Subcutaneous abdominal adipose tissue (tissue), 5 donors: ENCODE measurements around the gene HMCN1.

Experiments
- H3K27ac ChIP-seq: one replicate; pipeline ENCODE4 v1.7.0; 2013; ENCODE audit warnings: low read depth, mild to moderate bottlenecking, inconsistent platforms, low read length, moderate library complexity
- H3K27me3 ChIP-seq, 5 donors: one replicate each; pipeline ENCODE4 v1.7.0; 2013; ENCODE audit warnings: low read length in 5 of 5, inconsistent platforms in 1 of 5; ENCODE audit not compliant: control insufficient read depth in 5 of 5, insufficient read depth in 4 of 5
- H3K36me3 ChIP-seq, 5 donors: one replicate each; pipeline ENCODE4 v1.7.0; 2013; ENCODE audit warnings: low read length in 5 of 5; ENCODE audit not compliant: control insufficient read depth in 5 of 5, insufficient read depth in 5 of 5
- H3K4me1 ChIP-seq, 5 donors: one replicate each; pipeline ENCODE4 v1.7.0; 2013; ENCODE audit warnings: low read length in 5 of 5, mild to moderate bottlenecking in 3 of 5, moderate library complexity in 1 of 5; ENCODE audit not compliant: control insufficient read depth in 5 of 5, insufficient read depth in 5 of 5
- H3K4me3 ChIP-seq, 5 donors: one replicate each; pipeline ENCODE4 v1.7.0; 2013; ENCODE audit warnings: low read length in 5 of 5, low read depth in 1 of 5
- H3K9ac ChIP-seq, 5 donors: one replicate each; pipeline ENCODE4 v1.7.0; 2013; ENCODE audit warnings: low read length in 5 of 5, mild to moderate bottlenecking in 4 of 5, moderate library complexity in 3 of 5
- H3K9me3 ChIP-seq, 5 donors: one replicate each; pipeline ENCODE4 v1.7.0; 2013; ENCODE audit warnings: low read length in 5 of 5; ENCODE audit not compliant: control insufficient read depth in 5 of 5
- donor health status: healthy.
- donor health status: healthy.
- donor health status: healthy.
- donor health status: healthy.
- donor health status: healthy.

Gene HMCN1

DNA sequence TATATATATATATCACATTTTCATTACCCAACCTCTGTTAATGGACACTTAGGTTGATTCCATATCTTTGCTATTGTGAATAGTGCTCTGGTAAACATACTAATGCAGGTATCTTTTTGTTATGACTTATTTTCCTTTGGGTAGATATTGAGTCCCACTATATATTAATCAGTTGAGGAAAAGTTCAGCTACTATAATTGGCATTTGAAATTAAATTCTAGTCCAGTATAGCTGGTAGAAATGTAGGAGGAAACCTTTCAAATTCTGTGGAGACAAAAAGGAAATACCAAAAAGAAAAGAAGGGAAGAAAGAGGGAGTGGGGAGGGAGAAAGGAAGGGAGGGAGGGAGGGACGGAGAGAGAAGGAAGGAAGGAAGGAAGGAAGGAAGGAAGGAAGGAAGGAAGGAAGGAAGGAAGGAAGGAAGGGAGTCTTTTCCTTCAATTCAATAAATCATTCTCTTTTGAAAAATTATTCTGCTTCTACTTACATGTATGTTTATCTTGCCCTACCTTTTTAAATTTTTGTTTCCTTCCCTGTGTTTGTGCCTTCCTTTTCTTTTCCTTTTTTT lies 329.0 kb downstream of the HMCN1 start:
- Histone ChIP-seq H3K27ac (no peak overlapping the region), H3K36me3 (peaks cover 0 to 4% (median 0%) of the 10 kb centered on the region in 5 donors), H3K9me3 (no peaks in the 10 kb centered on the region), H3K4me1 (peaks cover 0 to 5% (median 0%) of the 10 kb centered on the region in 5 donors), H3K9ac (no peak overlapping the region), H3K4me3 (no peak overlapping the region), H3K27me3 (no peaks in the 10 kb centered on the region)

DNA sequence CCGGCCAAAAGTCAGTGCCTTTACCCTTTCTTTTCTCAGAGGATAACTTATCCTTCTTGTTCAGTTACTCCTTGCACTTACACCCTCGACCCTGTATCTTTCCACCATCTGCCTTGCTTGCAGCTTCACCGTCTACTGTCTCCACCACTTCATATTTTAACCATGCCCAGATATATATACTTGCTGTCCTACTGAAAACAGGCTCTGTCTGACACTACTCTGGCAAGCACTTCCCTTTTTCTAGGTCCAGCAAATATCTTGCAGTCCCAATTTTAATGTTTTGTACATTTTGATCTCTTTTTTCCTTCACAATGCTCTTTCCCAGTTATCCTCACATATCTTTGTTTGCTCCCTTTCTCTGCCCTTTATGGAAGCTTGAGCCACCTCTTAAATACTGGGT lies 332.2 kb downstream of the HMCN1 start:
- H3K27me3 ChIP-seq, result no peaks in the 10 kb centered on the region
- H3K9ac ChIP-seq, result no peak overlapping the region
- no peak overlapping the region for H3K4me3 ChIP-seq
- no peaks in the 10 kb centered on the region for H3K9me3 ChIP-seq
- peaks cover 0 to 4% (median 0%) of the 10 kb centered on the region in 5 donors for H3K36me3 ChIP-seq
- H3K4me1 ChIP-seq, result no peaks in the 10 kb centered on the region
- H3K27ac ChIP-seq, result no peak overlapping the region

DNA sequence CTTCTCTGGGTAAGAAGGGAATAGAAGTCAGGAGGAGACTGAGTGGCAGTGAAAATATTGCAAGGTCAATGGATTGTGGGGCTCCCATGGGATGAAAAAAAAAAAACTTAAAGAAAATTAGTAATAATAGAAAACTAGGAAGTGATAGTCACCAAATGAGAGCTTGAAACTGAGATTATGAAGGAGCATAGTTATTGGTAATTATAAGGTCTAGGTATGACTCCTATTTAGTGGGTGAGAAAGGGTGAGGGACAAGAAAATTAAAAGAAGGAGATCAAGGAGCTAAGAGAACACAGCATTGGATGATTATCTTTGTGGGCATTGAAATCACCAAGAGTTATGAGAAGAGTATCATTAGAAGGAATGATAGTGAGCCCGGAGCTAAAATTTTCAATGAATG lies 339.5 kb downstream of the HMCN1 start:
- H3K36me3 ChIP-seq, result peaks cover 0 to 3% (median 0%) of the 10 kb centered on the region in 5 donors
- no peaks in the 10 kb centered on the region for H3K27me3 ChIP-seq
- no peak overlapping the region for H3K27ac ChIP-seq
- no peak overlapping the region for H3K9ac ChIP-seq
- H3K9me3 ChIP-seq, result no peaks in the 10 kb centered on the region
- no peak overlapping the region for H3K4me3 ChIP-seq
- peaks cover 0 to 4% (median 0%) of the 10 kb centered on the region in 5 donors for H3K4me1 ChIP-seq

DNA sequence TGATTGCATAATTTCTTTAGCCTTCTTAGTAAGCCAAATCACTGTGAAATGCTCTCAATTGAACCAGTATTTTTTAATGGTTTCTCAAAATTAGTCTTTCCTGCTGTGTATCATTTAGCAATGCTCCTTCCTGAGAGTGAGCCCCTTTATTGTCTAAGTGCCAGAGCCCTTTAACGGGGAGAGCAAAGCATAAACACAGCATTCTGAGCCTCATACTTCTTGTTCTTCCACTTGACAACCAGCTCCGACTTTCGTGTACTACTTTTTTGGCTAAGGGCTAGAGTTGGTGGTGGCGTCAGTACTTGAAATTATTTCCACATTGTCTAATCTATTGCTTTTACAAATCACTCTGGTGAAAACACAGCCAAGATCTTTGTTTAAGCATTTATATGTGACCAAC lies 341.8 kb downstream of the HMCN1 start:
- Histone ChIP-seq H3K9me3 (no peaks in the 10 kb centered on the region), H3K9ac (no peak overlapping the region), H3K27me3 (no peaks in the 10 kb centered on the region), H3K36me3 (peaks cover 0 to 7% (median 0%) of the 10 kb centered on the region in 5 donors), H3K4me3 (no peak overlapping the region), H3K27ac (no peak overlapping the region), H3K4me1 (peaks cover 0 to 4% (median 0%) of the 10 kb centered on the region in 5 donors)

DNA sequence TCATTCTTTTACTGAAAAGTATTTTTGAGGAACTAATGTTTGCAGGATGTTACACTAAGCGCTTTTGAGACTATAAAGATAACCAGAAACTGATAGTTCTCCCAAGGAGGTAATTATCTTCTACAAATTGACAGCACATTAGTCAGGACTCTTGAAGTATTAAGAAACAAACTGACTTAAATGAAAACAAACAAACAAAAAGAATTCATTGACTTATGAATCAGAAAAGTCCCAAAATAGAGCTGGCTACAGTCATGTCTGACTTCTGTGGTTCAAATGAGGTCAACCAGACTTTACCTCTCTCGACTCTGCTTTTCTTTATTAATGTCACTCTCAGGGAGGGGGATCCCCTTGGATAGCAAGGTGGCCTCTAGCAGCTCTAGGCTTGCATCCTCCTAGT lies 344.1 kb downstream of the HMCN1 start:
- no peak overlapping the region for H3K4me3 ChIP-seq
- H3K27me3 ChIP-seq, result no peaks in the 10 kb centered on the region
- no peaks in the 10 kb centered on the region for H3K9me3 ChIP-seq
- H3K36me3 ChIP-seq, result peaks cover 0 to 4% (median 0%) of the 10 kb centered on the region in 5 donors
- no peak overlapping the region for H3K9ac ChIP-seq
- H3K4me1 ChIP-seq, result peaks cover 0 to 4% (median 0%) of the 10 kb centered on the region in 5 donors
- no peak overlapping the region for H3K27ac ChIP-seq

DNA sequence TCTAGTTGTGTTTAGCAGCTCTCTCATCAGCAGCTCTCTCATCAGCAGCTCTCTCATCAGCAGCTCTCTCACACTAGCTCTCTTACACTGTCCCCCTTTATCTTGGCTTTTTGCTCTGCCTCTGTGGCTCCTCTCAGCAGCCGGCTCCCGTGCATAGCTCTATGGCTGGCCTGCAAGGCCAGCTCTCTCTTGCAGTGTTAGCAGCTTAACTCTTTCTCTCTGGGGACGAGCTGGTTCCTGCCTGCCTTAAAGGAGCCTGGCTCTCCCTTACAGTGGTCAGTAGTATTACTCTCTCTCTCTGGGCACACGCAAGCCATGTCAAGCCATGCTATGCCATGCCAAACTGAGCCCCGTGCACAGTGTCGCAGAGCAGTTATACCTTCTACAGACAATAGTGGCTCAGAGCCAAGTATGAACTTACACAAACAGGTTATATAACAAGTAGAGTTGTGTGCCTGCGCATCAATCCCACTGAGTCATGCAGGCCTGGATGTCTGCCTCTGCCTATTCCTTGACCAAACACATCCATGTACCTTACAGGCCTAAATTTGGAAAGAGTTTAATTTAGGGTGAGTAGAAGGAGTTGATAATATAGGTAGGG lies 345.0 kb downstream of the HMCN1 start:
- Histone ChIP-seq H3K9me3 (no peaks in the 10 kb centered on the region), H3K4me1 (peaks cover 0 to 4% (median 0%) of the 10 kb centered on the region in 5 donors), H3K9ac (no peak overlapping the region), H3K27me3 (no peaks in the 10 kb centered on the region), H3K4me3 (no peak overlapping the region), H3K36me3 (peaks cover 0 to 4% (median 0%) of the 10 kb centered on the region in 5 donors), H3K27ac (no peak overlapping the region)

DNA sequence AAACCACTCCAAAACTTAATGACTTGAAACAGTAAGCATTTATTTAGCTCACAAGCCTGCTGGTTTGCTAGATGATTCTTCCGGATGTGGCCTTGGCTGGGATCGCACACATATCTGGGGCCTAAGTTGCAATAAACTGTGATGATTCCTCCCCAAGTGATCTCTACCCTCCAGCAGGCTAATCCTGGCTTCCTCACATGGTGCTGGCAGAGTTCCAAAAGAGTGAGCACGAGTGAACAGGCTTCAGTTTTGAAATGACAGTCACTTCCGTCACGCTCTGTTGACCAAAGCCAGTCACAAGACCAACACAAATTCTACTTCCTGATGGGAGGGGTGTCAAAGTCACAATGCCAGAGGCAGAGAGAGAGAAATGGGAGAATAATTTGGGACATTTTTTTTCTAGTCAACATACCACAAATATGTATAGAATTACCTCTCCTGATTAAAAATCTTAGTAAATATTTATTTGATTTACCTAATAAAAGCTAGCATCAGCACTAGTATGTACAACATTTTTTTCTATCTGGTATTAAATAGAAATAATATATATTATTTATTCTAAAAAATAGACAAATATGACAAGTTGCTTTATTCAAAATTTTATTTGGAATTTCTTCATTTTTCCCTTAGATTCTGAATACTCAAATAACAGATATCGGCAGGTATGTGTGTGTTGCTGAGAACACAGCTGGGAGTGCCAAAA lies 348.2 kb downstream of the HMCN1 start:
- Histone ChIP-seq H3K27ac (no peak overlapping the region), H3K4me1 (no peaks in the 10 kb centered on the region), H3K36me3 (peaks cover 0 to 11% (median 6%) of the 10 kb centered on the region in 5 donors), H3K9me3 (no peaks in the 10 kb centered on the region), H3K4me3 (no peak overlapping the region), H3K27me3 (no peaks in the 10 kb centered on the region), H3K9ac (no peak overlapping the region)

DNA sequence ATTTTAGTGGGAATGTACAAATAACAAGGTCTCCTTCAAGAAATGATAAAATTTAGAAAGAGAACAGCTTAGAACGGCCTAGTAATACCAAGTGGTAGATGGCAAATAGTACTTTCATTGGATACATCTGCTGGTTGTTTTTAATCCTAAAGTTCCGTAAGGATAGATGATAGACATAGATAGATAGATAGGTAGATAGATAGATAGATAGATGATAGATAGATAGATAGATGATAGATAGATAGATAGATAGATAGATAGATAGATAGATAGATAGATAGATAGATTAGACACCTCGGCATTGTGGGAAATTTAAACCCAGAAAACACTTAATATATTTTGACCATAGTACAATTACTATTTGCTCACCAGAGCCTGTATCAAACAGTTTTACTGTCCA lies 352.4 kb downstream of the HMCN1 start:
- Histone ChIP-seq H3K9me3 (no peaks in the 10 kb centered on the region), H3K27ac (no peak overlapping the region), H3K9ac (no peak overlapping the region), H3K4me1 (no peaks in the 10 kb centered on the region), H3K4me3 (no peak overlapping the region), H3K27me3 (no peaks in the 10 kb centered on the region), H3K36me3 (peaks cover 0 to 10% (median 8%) of the 10 kb centered on the region in 5 donors)

DNA sequence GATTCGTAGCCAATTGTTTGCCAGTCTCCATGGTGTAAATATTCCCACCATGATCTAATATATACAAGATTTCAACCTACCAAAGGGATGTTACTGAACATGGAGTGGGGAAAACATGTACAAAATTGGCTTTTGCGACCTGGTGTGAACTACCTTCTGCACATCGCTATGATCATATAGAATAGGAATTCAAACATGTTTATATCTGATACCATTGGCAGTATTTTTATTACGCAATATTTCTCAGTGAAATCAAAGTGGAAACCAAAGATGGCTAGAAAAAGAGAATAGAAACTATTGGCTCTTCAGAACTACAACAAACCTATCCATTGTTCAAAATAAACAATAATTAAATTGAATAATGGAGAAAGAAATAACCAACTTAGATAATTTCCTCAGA lies 355.7 kb downstream of the HMCN1 start:
- Histone ChIP-seq H3K27me3 (no peaks in the 10 kb centered on the region), H3K9ac (no peak overlapping the region), H3K27ac (no peak overlapping the region), H3K36me3 (peaks cover 0 to 8% (median 6%) of the 10 kb centered on the region in 5 donors), H3K4me1 (peaks cover 0 to 11% (median 3%) of the 10 kb centered on the region in 5 donors), H3K9me3 (no peaks in the 10 kb centered on the region), H3K4me3 (no peak overlapping the region)

DNA sequence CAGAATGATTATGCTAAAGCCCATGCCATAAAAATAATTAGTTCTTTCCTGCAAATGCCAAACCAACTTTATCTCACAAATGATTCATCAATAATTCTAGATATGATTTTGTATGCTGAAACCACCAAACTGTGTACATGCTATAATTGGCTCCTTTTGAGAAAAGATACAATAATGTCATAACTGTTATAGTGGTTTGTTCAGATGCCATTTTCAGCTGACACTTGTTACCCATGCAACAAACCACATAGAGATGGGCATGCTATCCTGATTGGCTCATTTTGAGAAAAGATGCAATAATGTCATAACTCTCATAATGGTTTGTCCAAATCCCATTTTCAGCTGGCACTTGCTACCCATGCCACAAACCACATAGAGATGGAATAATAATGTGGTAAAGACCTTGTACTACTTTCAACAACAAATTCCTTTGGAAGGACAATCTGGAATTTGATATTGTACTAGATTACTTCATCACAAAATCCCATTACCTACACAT lies 357.1 kb downstream of the HMCN1 start:
- Histone ChIP-seq H3K36me3 (peaks cover 0 to 8% (median 0%) of the 10 kb centered on the region in 5 donors), H3K4me1 (peaks cover 0 to 11% (median 3%) of the 10 kb centered on the region in 5 donors), H3K27ac (no peak overlapping the region), H3K27me3 (no peaks in the 10 kb centered on the region), H3K4me3 (no peak overlapping the region), H3K9ac (no peak overlapping the region), H3K9me3 (no peaks in the 10 kb centered on the region)
